ENCODE results near the gene BTBD9. TPM values are rescaled to one million over a fixed set of nuclear protein-coding genes. Genes with fewer than 3 reads are reported as not detected.

Gene BTBD9
- total and polyA plus RNA-seq, 2 donors (not counting 3 experiments of a cell fraction or from before 2014, with no cell fraction given), result 4.9 to 15.0 TPM

- intact Hi-C loops (cut with micrococcal nuclease), result no loop called here
- H3K9me3 ChIP-seq (replicated peaks; ENCODE audit: control insufficient read depth, insufficient read depth, low read length), result no peaks in the 10 kb centered on the region
- CTCF ChIA-PET, result no interaction called here
- no peak overlapping the region for H3K27ac ChIP-seq (ENCODE audit: insufficient read depth, low read depth, low read length)
- no peak overlapping the region for H3K9ac ChIP-seq (replicated peaks; ENCODE audit: extremely low read depth, insufficient read depth, low read length)
- no TSS peak for BruUV-seq (replicated peaks)
- H3K79me2 ChIP-seq (ENCODE audit: control insufficient read depth, insufficient read depth, low read length), result no peaks in the 10 kb centered on the region
- H2AFZ ChIP-seq (ENCODE audit: low read depth, low read length), result no peak overlapping the region
- no peaks in the 10 kb centered on the region for H4K20me1 ChIP-seq (replicated peaks; ENCODE audit: control insufficient read depth, extremely low read depth, insufficient read depth, low read length)
- no peaks in the 10 kb centered on the region for H3K36me3 ChIP-seq (ENCODE audit: control insufficient read depth in 2 of 2, extremely low read depth in 1 of 2, insufficient read depth in 2 of 2, low read length in 2 of 2)
- no peak for FAIRE-seq
- H3K4me3 ChIP-seq (replicated peaks in 1 of 3; ENCODE audit: insufficient read depth in 1 of 3, low read depth in 1 of 3, low read length in 3 of 3), result no peak overlapping the region
- H3K9me1 ChIP-seq (replicated peaks; ENCODE audit: control insufficient read depth, extremely low read depth, insufficient read depth, low read length), result no peaks in the 10 kb centered on the region
- POLR2A ChIA-PET, result no interaction called here
- H3K4me1 ChIP-seq (ENCODE audit: control insufficient read depth, extremely low read depth, insufficient read depth, low read length), result no peaks in the 10 kb centered on the region
- dilution Hi-C loops (cut with MboI; ENCODE audit: extremely low pct_ligation_motif_present, low sequenced_read_pairs), result no loop called here
- no peaks in the 10 kb centered on the region for H3K27me3 ChIP-seq (ENCODE audit: control insufficient read depth in 2 of 2, insufficient read depth in 2 of 2, low read length in 2 of 2)
- DNase-seq (ENCODE audit: low read depth, low spot score), result no peak
- H3K4me2 ChIP-seq (ENCODE audit: insufficient read depth, low read length), result no peak overlapping the region
- TF ChIP-seq POLR2AphosphoS5 (IDR thresholded peaks at IDR 0.05; ENCODE audit: insufficient read depth, low read depth, low read length) (no peak), MAX (IDR thresholded peaks at IDR 0.05; ENCODE audit: insufficient read depth, insufficient read length) (no peak), CTCF (IDR thresholded peaks at IDR 0.05; ENCODE audit: extremely low read depth in 1 of 2, insufficient read depth in 1 of 2, low read depth in 1 of 2, low read length in 2 of 2) (no peak), POLR2A (IDR thresholded peaks at IDR 0.05; ENCODE audit: low read depth, low read length) (no peak), FOS (IDR thresholded peaks at IDR 0.05; ENCODE audit: borderline replicate concordance, insufficient read depth, low read length) (no peak), EZH2 (IDR thresholded peaks at IDR 0.05; ENCODE audit: borderline replicate concordance, low read depth, low read length, severe bottlenecking) (no peak), MYC (IDR thresholded peaks at IDR 0.05; ENCODE audit: low read depth, low read length) (no peak), JUN (IDR thresholded peaks at IDR 0.05; ENCODE audit: borderline replicate concordance, insufficient read depth, insufficient read length, low read depth) (no peak), GATA2 (IDR thresholded peaks at IDR 0.05; ENCODE audit: insufficient read depth, insufficient read length, low read depth, low read length) (no peak)
Observed at GRCh38 chr6:38654263-38654662, 14.5 kb upstream of the BTBD9 start.

Measured in endothelial cell of umbilical vein (primary cell).